ENCODE data around the gene CSNK2A2.

GRCh38 chr16:58235663-58236062 is 37.8 kb upstream of the CSNK2A2 start:
- TF ChIP-seq CTCF (IDR thresholded peaks at IDR 0.05) (no peak), POLR2A (IDR thresholded peaks at IDR 0.05) (no peak), POLR2AphosphoS5 (IDR thresholded peaks at IDR 0.05) (no peak)

All from prostate gland (tissue), 2 donors.